ENCODE measurements around the gene SNTG2.

- no peak for TF ChIP-seq REST (IDR thresholded peaks at IDR 0.05; ENCODE audit: borderline replicate concordance in 1 of 2, low read depth in 1 of 2, low read length in 2 of 2)
- TF ChIP-seq EP300 (IDR thresholded peaks at IDR 0.05; ENCODE audit: low read depth in 2 of 2, low read length in 2 of 2) = no peak
- no peak for TF ChIP-seq EP300 (CRISPR knock-in tag; IDR thresholded peaks at IDR 0.05; ENCODE audit: borderline replicate concordance)
- TF ChIP-seq ZNF609 (CRISPR knock-in tag; IDR thresholded peaks at IDR 0.05; ENCODE audit: borderline replicate concordance) = no peak
- TF ChIP-seq KDM1A (CRISPR knock-in tag; IDR thresholded peaks at IDR 0.05) = no peak
- TF ChIP-seq CHD4 (IDR thresholded peaks at IDR 0.05; ENCODE audit: borderline replicate concordance, low read length) = no peak
- TF ChIP-seq YY1 (IDR thresholded peaks at IDR 0.05; ENCODE audit: insufficient read depth, insufficient replicate concordance, low read depth, low read length) = no peak
- no peak for TF ChIP-seq EZH2 (conservative IDR thresholded peaks at IDR 0.05; ENCODE audit: low read depth, low read length)
- no peak for TF ChIP-seq ZNF18 (CRISPR knock-in tag; IDR thresholded peaks at IDR 0.05; ENCODE audit: insufficient replicate concordance)
- TF ChIP-seq ZNF841 (CRISPR knock-in tag; IDR thresholded peaks at IDR 0.05; ENCODE audit: borderline replicate concordance) = no peak
- TF ChIP-seq ZNF280D (CRISPR knock-in tag; IDR thresholded peaks at IDR 0.05) = no peak
- TF ChIP-seq USF2 (IDR thresholded peaks at IDR 0.05; ENCODE audit: low read depth, low read length) = no peak
- TF ChIP-seq USF2 (CRISPR knock-in tag; IDR thresholded peaks at IDR 0.05; ENCODE audit: borderline replicate concordance) = no peak
- TF ChIP-seq ZNF138 (CRISPR knock-in tag; IDR thresholded peaks at IDR 0.05; ENCODE audit: low read depth) = no peak
- no peak for TF ChIP-seq FOXK2 (IDR thresholded peaks at IDR 0.05)
These were observed 370.7 kb downstream of the SNTG2 start for GRCh38 chr2:1321321-1321720.
